ENCODE results near the gene GRIA3. TPM values are rescaled to one million over a fixed set of nuclear protein-coding genes. Genes with fewer than 3 reads are reported as not detected.
"Not testable (repeated sequence)": the region's sequence is repeated elsewhere in the genome, so short reads cannot be mapped to it uniquely, and the experiment has no call there.

Gene GRIA3
- total RNA-seq, 1 donor from 2014 or later, result under 0.01 TPM

DNA sequence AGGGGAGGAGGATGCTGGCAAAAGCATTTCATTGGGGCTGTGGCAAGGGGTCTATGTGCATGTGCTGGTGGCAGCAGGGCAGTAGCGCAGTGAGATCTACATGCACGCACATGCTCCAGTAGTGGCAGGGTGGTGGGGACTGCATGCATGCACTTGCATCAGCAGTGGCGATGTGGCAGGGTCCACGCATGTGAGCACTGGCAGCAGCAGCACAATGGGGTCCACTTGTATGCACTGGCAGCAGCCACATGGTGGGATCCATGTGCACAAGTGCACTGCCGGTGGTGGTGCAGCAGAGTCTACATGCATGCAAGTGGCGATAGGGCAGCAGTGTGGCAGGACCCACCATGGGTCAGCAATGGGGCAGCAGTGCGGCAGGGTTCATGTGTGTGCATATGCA, 315.7 kb downstream of the GRIA3 start:
- TF ChIP-seq, protein P1, sequence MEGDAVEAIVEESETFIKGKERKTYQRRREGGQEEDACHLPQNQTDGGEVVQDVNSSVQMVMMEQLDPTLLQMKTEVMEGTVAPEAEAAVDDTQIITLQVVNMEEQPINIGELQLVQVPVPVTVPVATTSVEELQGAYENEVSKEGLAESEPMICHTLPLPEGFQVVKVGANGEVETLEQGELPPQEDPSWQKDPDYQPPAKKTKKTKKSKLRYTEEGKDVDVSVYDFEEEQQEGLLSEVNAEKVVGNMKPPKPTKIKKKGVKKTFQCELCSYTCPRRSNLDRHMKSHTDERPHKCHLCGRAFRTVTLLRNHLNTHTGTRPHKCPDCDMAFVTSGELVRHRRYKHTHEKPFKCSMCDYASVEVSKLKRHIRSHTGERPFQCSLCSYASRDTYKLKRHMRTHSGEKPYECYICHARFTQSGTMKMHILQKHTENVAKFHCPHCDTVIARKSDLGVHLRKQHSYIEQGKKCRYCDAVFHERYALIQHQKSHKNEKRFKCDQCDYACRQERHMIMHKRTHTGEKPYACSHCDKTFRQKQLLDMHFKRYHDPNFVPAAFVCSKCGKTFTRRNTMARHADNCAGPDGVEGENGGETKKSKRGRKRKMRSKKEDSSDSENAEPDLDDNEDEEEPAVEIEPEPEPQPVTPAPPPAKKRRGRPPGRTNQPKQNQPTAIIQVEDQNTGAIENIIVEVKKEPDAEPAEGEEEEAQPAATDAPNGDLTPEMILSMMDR (conservative IDR thresholded peaks at IDR 0.05; ENCODE audit: low read depth, low read length), result no peak
- DNase-seq (ENCODE audit: low read depth), result no peak
- H3K4me3 ChIP-seq (ENCODE audit: low read depth, low read length), result no peak overlapping the region

DNA sequence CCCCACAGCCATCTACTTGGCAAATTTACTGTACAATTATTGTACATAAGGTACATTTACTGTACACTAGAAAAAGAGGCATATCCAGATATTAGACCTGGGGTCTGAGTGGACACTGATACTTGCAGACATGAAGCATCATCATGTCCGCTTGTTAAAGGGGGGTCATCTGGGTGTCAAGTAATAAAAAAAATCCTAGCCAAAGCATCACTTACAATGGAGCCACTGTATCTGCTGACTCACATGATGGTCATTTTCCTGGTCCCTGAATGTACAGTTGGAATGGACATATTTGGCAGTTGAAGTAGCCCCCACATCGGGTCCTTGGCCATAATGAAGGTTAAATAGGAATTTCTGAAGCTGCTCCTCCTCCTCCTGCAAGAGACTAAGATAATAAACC, 320.0 kb downstream of the GRIA3 start:
- H3K4me3 ChIP-seq (ENCODE audit: low read depth, low read length), result no peak overlapping the region
- TF ChIP-seq, protein P1 (conservative IDR thresholded peaks at IDR 0.05; ENCODE audit: low read depth, low read length), result no peak
- DNase-seq (ENCODE audit: low read depth), result no peak

DNA sequence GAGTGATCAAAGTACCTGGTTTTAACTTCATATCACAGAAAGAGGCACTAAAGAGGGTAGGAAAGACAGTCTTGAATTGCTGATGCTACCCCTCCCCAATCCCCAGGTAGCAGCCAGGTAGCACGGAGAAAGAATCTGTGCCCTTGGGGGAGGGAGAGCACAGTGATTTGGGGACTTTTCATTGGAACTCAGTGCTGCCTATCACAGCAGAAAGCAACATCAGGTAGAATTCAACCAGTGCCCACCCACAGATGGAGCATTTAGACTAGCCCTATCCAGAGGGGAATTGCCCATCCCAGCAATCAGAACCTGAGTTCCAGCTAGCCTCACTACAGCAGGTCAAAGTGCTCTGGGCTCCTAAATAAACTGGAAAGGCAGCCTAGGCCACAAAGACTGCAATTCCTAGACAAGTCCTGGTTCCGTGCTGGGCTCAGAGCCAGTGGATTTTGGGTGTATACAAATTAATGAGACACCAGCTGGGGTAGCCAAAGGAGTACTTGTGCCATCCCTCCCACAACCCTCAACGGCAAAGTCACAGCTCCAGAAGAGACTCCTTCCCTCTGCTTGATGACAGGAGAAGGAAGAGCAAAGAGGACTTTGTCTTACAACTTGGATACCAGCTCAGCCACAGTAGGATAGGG, 320.7 kb downstream of the GRIA3 start:
- H3K4me3 ChIP-seq (ENCODE audit: low read depth, low read length), result no peak overlapping the region
- no peak for DNase-seq (ENCODE audit: low read depth)
- TF ChIP-seq, protein P1 (conservative IDR thresholded peaks at IDR 0.05; ENCODE audit: low read depth, low read length), result no peak

DNA sequence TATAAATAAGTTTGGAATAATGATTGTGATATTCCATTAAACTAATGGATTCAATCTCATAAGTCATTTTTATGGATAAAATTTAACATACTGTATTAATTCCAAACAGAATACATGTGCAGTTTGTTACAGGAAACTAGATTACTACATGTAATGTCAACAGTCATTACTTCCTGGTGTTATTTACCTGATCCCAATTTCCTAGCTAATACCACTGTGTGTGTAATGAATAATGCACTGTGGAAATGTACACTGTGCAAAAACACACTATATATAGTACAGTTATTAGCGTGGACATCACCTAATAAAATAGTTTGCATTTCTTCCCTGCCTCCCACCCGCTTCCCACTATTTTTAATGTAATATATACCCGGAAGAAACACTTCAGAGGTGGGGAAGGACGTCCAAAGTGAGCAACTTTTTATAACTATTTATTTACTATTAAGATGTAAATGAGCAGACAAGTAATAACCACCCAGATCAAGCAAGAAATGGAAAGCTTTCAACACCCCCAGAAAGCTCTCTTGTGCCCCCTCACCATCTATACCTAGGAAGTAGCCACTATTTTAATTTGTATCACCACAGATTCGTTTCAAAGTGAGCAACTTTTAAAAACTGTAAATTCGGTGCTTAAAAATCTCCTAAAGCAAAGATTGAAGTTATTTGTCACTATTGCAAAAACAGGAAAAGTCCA, 329.7 kb downstream of the GRIA3 start:
- TF ChIP-seq, protein P1 (conservative IDR thresholded peaks at IDR 0.05; ENCODE audit: low read depth, low read length), result no peak
- DNase-seq (ENCODE audit: low read depth), result no peak
- H3K4me3 ChIP-seq (ENCODE audit: low read depth, low read length), result peak overlapping the region; percentile 33

DNA sequence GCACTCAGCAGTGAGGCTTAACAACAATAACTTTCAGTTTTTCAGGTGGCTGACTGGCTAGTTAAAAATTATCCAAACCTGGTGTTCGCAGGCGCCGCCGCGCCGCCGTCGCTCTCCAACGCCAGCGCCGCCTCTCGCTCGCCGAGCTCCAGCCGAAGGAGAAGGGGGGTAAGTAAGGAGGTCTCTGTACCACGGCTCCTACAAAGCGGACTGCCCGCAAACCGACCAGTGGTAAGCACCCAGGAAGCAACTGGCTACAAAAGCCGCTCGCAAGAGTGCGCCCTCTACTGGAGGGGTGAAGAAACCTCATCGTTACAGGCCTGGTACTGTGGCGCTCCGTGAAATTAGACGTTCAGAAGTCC, 330.2 kb downstream of the GRIA3 start:
- peak overlapping the region; percentile 33 for H3K4me3 ChIP-seq (ENCODE audit: low read depth, low read length)
- not testable (repeated sequence) for DNase-seq (ENCODE audit: low read depth)
- TF ChIP-seq, protein P1 (conservative IDR thresholded peaks at IDR 0.05; ENCODE audit: low read depth, low read length), result peak; percentile 25

DNA sequence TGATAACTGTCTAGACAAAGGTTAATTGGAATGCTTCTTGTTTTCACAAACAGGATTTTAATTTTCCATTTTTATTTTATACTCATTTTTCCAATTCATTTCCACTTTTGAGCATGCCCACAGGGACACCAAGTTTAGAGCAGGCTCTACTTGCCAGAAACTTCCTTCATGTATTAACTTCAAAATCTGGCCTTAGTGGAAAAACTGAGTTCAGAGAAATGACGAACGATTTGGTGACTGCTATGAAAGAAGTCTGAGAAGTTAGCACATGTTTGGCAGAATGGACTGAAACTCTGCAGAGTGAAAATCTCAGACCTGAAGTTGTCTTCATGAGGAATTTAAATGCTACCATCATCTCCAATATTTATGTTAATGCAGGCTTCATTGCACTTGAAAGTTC, 334.7 kb downstream of the GRIA3 start:
- no peak for DNase-seq (ENCODE audit: low read depth)
- TF ChIP-seq, protein P1 (conservative IDR thresholded peaks at IDR 0.05; ENCODE audit: low read depth, low read length), result no peak
- H3K4me3 ChIP-seq (ENCODE audit: low read depth, low read length), result no peak overlapping the region

Measured in epithelial cell of proximal tubule (primary cell).